ENCODE measurements around the gene PDCD1. TPM values are rescaled to one million over a fixed set of nuclear protein-coding genes. Genes with fewer than 3 reads are reported as not detected.

Gene PDCD1
- total and polyA plus RNA-seq, 2 of the 13 experiments (the other 11 are each of a cell fraction or from before 2014, with no cell fraction given): 0.04 TPM; not detected in 1

DNA sequence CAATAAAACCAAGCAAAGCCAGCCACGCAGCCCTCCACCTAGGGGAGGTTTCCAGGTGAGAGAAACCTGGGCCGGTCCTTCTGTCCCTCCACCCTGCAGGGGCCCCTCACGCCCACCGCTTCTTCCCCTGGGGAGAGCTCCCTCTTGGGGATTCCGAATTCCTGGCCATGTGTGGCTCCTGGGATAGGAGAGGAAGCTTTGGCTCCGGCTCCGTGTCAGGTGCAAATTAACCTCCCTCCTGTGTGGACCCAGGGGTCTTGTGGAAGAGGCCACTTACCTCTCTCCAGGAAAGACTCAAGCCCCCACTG, 15.1 kb upstream of the PDCD1 start:
- WGBS (ENCODE audit: low lambda C conversion rate): 82% methylated on average over 7 of the region's 7 CpGs
- no peak for ATAC-seq
- Histone ChIP-seq H3K36me3 (replicated peaks in 1 of 2; ENCODE audit: control insufficient read depth in 1 of 2, insufficient read depth in 2 of 2, low read length in 2 of 2) (no peaks in the 10 kb centered on the region), H3K4me1 (ENCODE audit: insufficient read depth, low read length) (0 out of 2 replicates have a peak, but pooled peaks cover 4% of the 10 kb centered on the region), H2AFZ (ENCODE audit: low read length) (no peak overlapping the region), H3K27me3 (ENCODE audit: control insufficient read depth in 1 of 2, insufficient read depth in 2 of 2, low read length in 2 of 2) (peaks cover 6 to 23% of the 10 kb centered on the region in 2 experiments; a peak in 4 of 5 replicates), H3K9ac (ENCODE audit: insufficient read depth, low read depth, low read length) (no peak overlapping the region), H4K20me1 (ENCODE audit: insufficient read depth, low read length) (no peaks in the 10 kb centered on the region), H3K4me2 (ENCODE audit: low read depth, low read length) (no peak overlapping the region), H3K79me2 (ENCODE audit: insufficient read depth, low read length) (no peaks in the 10 kb centered on the region), H3K4me3 (replicated peaks in 1 of 3; ENCODE audit: insufficient read depth in 1 of 3, low read depth in 2 of 3, low read length in 3 of 3) (no peak overlapping the region), H3K27ac (ENCODE audit: extremely low read length, insufficient read depth, low read length) (no peak overlapping the region), H3K9me3 (ENCODE audit: low read length) (peaks cover 21% of the 10 kb centered on the region)
- intact Hi-C loops (cut with micrococcal nuclease; ENCODE audit: unreplicated experiment) (no loop called here), in situ Hi-C loops (cut with HindIII; ENCODE audit: extremely low pct_ligation_motif_present, low pct_unique_long_range_greater_than_20kb) (loop anchor here (10.0 kb wide), 1 partner anchor 139 kb away; the partner anchor contains the start of gene D2HGDH)
- ChIA-PET CTCF (ENCODE audit: low intra/inter-chr PET ratio, low total read pairs) (no interaction called here), POLR2A (no interaction called here)
- FAIRE-seq: no peak
- no TSS peak for BruUV-seq (replicated peaks)
- TF ChIP-seq ZFP36 (IDR thresholded peaks at IDR 0.05; ENCODE audit: borderline replicate concordance, low read depth, low read length, partially characterized antibody) (no peak), ZNF773 (CRISPR knock-in tag; IDR thresholded peaks at IDR 0.05; ENCODE audit: borderline replicate concordance) (no peak), ZNF615 (CRISPR knock-in tag; IDR thresholded peaks at IDR 0.05; ENCODE audit: borderline replicate concordance) (no peak), ZNF850 (CRISPR knock-in tag; conservative IDR thresholded peaks at IDR 0.05) (no peak), ZNF562 (CRISPR knock-in tag; IDR thresholded peaks at IDR 0.05; ENCODE audit: borderline replicate concordance) (no peak), SETDB1 (CRISPR knock-in tag; IDR thresholded peaks at IDR 0.05; ENCODE audit: borderline replicate concordance) (no peak), U2AF1 (optimal IDR thresholded peaks at IDR 0.05; ENCODE audit: low read depth, low read length) (no peak), ZNF616 (CRISPR knock-in tag; IDR thresholded peaks at IDR 0.05; ENCODE audit: low read depth) (no peak), ARID4A (CRISPR knock-in tag; IDR thresholded peaks at IDR 0.05; ENCODE audit: borderline replicate concordance) (no peak), SNAPC2 (CRISPR knock-in tag; IDR thresholded peaks at IDR 0.05) (no peak), ZNF282 (IDR thresholded peaks at IDR 0.05; ENCODE audit: partially characterized antibody) (no peak)
- TF ChIP-seq, protein P1, sequence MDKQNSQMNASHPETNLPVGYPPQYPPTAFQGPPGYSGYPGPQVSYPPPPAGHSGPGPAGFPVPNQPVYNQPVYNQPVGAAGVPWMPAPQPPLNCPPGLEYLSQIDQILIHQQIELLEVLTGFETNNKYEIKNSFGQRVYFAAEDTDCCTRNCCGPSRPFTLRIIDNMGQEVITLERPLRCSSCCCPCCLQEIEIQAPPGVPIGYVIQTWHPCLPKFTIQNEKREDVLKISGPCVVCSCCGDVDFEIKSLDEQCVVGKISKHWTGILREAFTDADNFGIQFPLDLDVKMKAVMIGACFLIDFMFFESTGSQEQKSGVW (CRISPR knock-in tag; IDR thresholded peaks at IDR 0.05; ENCODE audit: borderline replicate concordance): no peak
- no peak for DNase-seq (ENCODE audit: low spot score)
